Superior temporal gyrus (tissue), 1 donor: Measurements from ENCODE around the gene SLAMF1.
A peak's percentile ranks its signal among the peaks of the same experiment; 100 is the strongest.

ENCODE experiments used
- DNase-seq: peaks from one replicate; pipeline ENCODE4 v3.0.0-alpha.2; 2016; ENCODE audit errors: extremely low spot score

Gene SLAMF1

GRCh38 chr1:160625321-160625720 lies 21.5 kb downstream of the SLAMF1 start:
- no peak for DNase-seq

- DNase-seq: no peak
These were observed 22.4 kb downstream of the SLAMF1 start for GRCh38 chr1:160624464-160624863.

- DNase-seq: no peak
These were observed 23.0 kb downstream of the SLAMF1 start for GRCh38 chr1:160623862-160624261.

DNA sequence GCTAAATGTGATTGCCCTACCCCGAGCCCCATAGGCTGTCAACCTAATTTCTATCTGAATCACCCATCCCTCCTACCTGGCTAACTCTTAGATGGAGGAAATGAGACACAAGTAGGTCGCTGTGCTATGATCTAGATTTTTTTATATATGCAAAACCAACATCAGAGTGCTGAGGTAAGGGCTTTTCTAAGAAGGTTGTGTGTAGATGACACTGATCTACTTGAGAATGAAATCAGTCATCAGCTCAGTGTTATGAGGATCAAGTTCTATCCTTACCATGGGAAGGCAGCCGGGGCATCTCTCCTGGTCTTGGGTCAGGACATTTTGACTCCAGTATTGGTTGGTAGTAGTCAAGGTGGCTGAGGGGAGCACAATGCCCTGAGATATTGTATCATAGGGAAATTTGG lies 23.6 kb downstream of the SLAMF1 start:
- DNase-seq: no peak

DNA sequence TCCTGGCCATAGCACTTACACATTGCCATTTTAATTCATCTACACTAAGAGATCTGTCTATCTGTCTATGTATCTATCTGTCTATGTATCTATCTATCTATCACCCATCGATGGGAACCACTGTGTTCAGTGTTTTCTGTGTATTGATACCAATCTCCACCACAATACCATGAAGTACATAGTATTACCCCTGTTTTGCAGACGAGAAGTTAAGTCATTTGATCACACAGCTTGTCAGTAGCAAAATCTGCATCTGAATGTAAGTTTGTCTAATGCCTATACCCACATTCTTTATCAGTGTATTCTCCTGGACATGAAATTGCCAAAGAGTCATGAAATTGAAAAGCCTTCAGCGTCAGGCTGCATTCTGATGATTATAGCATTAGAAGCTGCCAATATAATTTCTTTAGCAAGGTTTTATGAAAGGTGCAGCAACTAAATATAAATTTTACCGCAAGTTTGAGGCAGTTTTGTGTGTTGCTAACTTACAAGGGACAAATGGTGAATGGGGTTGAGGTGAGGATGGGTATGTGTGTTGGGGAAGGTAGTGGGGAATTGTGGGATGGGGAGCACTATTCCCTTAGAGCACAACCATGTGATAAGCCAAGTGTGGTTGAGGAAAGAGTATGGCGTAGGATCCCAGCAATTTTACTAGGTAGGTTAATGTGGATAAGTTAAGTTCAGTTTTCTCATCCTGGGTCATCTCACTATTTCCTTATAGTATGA lies 24.2 kb downstream of the SLAMF1 start:
- no peak for DNase-seq

GRCh38 chr1:160621633-160622413 lies 25.0 kb downstream of the SLAMF1 start:
- no peak for DNase-seq

GRCh38 chr1:160620942-160621632 lies 25.8 kb downstream of the SLAMF1 start:
- DNase-seq: no peak

DNA sequence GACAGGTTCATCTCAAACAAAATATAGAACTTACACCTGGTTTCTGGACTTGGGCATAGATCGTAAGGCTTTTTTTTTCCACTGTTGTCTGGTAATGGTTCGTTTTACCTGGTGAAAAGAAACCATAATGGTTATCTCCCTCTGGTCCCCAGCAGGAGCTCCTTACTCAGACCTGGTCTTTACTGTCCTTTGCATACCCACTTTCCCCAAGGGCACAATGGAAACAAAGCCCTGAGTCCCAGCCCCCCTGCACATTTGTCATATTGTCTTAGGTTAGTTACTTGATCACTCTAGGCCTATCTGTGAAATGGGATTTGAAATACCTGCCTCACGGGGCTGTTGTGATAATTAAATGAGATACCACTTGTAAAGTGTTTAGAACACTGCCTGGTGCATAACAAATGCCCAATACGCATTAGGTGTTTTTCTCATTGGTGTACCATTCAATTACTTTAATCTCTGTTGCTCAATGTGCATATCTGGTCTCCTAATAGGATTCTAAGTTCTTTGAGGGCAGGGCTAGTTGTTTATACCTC lies 27.0 kb downstream of the SLAMF1 start:
- no peak for DNase-seq

DNA sequence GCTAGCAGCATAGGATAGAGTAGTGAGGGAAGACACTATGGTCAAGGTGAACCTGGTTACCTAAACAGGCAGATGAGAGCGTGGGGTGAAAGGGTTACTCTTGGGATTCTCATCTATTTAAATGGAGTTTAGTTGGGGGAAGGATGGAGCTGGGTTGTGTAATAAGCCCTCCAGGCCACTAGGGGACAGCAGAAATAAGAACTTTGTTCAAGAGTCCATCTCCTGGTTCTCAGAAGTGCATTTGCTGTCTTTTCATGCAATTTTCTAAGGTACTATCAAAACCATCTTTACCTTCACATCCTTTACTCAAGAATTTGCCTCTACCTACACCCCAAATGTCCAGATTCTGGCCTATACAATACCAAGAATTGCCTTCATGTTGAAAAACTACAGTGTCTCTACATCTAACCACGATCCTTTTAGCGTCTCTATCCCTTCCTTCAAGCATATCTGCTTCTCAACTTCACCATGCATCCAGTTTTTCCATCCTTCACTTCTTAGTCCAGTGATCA lies 28.0 kb downstream of the SLAMF1 start:
- DNase-seq: no peak

DNA sequence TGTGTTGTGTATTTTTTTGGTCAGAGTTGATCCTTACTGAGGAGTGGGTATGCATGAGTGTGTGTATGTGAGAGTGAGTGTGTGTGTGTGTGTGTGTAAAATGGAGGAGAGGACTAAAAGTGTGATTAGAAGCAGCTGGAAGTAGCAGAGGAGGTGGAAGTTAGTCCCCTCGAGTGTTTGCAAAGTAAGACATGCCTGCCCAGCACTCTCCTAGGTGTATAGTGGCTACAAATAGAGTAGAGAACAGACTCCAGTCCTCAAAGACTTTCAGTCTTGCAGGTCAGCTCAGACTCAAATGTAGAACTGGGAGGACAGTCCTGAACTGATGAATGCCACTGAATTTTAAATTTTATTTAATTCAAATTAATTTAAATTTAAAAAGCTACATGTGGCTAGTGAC lies 28.5 kb downstream of the SLAMF1 start:
- no peak for DNase-seq

DNA sequence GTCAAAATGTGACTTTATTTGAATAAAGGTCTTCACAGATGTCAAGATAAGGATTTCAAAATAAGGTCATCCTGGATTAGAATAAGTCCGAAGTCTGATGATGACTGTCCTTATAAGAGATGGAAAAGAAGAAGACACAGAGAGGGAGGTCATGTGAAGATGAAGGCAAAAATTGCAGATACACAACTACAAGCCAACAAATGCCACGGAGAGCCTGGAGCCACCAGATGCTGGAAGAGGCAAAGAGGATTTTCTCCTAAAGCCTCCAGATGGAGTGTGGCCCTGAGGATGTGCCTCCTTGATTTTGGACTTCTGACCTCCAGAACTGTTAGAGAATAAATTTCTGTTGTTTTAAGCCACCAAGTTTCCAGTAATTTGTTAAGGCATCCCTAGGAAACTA lies 31.2 kb downstream of the SLAMF1 start:
- DNase-seq: no peak

- no peak for DNase-seq
These were observed 32.4 kb downstream of the SLAMF1 start for GRCh38 chr1:160614410-160614809.

GRCh38 chr1:160612613-160613218 lies 34.1 kb downstream of the SLAMF1 start:
- peak; percentile 24 for DNase-seq

- DNase-seq: no peak
These were observed 36.1 kb downstream of the SLAMF1 start for GRCh38 chr1:160610569-160611242.

DNA sequence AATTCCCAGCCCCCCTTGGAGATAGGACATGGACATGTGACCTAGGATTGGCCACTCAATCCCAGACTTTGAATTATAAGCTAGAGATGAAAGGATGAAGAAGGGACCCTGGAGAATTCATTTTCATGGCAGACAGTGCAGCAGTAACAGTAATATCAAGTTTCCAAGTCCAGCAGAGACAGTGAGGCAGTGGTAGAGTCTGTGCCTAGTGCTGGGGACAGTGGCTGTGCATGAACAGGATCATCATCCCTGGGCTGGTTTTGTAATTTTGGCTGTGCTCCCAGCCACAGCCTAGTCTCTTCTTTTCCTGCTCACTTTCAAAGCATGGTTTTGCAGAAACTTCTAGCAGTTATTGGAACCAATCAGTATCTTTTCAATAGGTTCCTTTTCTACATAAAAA lies 37.9 kb downstream of the SLAMF1 start:
- no peak for DNase-seq

- no peak for DNase-seq
These were observed 38.3 kb downstream of the SLAMF1 start for GRCh38 chr1:160608514-160608913.

- DNase-seq: no peak
These were observed 38.8 kb downstream of the SLAMF1 start for GRCh38 chr1:160608057-160608456.

GRCh38 chr1:160607672-160608032 lies 39.2 kb downstream of the SLAMF1 start:
- no peak for DNase-seq

DNA sequence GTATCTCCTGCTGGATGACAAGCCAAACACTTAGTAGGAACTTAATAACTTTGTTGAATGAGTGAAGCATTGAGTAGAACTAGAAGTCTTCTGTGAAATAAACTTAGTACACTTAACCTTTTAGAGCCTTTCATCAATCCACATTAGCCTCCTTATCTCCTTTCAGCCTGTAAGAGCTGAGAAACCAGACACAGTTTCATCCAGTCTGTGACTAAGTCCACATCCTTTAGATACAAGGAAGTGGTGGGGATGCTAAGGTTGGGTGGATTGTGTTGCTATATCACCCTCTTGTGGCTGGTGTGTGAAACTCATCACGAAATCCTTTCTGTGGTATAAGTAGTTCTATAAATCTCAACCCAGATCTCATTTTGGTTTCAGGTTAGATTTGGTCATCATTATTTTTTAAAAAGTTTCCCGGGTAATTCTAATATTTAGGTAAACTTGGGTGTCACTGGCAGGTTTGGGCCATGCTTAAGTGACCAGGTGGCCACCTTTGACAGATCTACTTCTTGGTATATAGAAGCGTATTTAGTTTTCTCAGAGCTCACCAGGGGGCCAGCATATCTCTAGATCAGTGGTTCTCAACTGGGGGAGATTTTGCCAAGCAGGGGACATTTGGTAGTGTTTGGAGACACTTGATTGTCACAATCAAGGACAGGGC lies 39.7 kb downstream of the SLAMF1 start:
- peak; percentile 58 for DNase-seq

DNA sequence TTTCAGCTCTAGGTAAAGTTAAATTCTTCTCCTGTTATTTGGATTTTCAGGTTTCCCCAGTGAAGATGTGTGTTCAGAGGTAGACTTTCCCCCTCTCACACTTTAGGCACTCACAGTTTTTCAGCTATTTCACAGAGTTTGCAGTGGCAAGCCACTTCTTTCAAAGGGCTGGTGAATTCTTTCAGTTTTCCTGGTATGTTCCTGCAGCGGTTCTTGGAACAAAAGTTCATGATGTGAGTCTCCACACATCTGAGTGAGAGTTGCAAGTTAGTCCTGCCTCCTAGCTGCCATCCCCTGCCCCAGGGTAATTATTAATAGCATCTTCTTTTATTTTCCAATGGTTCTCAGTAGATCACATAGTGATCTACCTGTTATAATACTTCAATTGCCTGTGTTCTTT lies 40.2 kb downstream of the SLAMF1 start:
- DNase-seq: no peak
